Stomach smooth muscle (tissue), 2 donors: ENCODE data around the gene GRIN1.

ENCODE experiments used
- H3K27ac ChIP-seq: one replicate; pipeline ENCODE4 v1.7.0; 2013; ENCODE audit warnings: mild to moderate bottlenecking, low read length, inconsistent platforms
- H3K27me3 ChIP-seq, 2 donors: one replicate each; pipeline ENCODE4 v1.7.0; 2013; ENCODE audit warnings: low read length in 2 of 2; ENCODE audit not compliant: insufficient read depth in 2 of 2, control insufficient read depth in 1 of 2
- H3K36me3 ChIP-seq, 2 donors: one replicate each; pipeline ENCODE4 v1.7.0; 2013; ENCODE audit warnings: low read length in 2 of 2; ENCODE audit not compliant: control insufficient read depth in 2 of 2, insufficient read depth in 2 of 2
- H3K4me1 ChIP-seq: one replicate; pipeline ENCODE4 v1.7.0; 2013; ENCODE audit warnings: low read length; ENCODE audit not compliant: control insufficient read depth, insufficient read depth
- H3K4me3 ChIP-seq, 2 donors: one replicate each; pipeline ENCODE4 v1.7.0; 2013; ENCODE audit warnings: low read length in 2 of 2
- H3K9ac ChIP-seq, 2 donors: one replicate each; pipeline ENCODE4 v1.7.0; 2013; ENCODE audit warnings: low read length in 2 of 2, mild to moderate bottlenecking in 1 of 2
- H3K9me3 ChIP-seq, 2 donors: one replicate each; pipeline ENCODE4 v1.7.0; 2013; ENCODE audit warnings: low read length in 2 of 2; ENCODE audit not compliant: control insufficient read depth in 2 of 2
- donor health status: healthy.
- donor health status: Pancreatic carcinoma.

Gene GRIN1

DNA sequence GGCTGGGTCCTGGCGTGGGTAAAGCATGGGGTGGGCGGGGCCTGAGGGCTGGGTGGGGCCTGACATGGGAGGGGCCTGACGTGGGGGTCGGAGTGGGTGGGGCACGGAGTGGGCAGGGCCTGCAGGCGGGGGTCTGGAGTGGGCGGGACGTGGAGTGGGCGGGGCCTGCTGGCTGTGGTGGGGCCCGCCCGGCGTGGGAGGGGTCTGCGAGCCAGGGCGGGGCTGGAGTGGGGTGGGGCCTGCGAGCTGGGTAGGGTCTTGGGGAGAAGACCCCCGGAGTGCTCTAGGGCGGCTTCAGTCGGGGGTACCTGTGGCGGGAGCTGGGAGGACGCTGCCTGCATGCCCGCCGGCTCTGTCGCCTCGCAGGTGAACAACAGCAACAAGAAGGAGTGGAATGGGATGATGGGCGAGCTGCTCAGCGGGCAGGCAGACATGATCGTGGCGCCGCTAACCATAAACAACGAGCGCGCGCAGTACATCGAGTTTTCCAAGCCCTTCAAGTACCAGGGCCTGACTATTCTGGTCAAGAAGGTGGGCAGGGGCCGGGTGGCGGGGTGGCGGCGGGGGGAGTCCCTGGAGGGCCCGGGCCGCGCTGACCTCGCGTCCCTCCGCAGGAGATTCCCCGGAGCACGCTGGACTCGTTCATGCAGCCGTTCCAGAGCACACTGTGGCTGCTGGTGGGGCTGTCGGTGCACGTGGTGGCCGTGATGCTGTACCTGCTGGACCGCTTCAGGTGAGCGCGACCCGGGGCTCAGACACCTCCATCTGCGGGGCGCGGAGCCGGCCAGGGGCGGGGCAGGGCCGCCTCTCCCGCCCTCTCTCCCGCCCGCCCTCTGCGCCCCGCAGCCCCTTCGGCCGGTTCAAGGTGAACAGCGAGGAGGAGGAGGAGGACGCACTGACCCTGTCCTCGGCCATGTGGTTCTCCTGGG, 22.9 kb downstream of the GRIN1 start:
- Histone ChIP-seq H3K4me1 (peaks cover 11% of the 10 kb centered on the region), H3K4me3 (no peak overlapping the region), H3K27ac (no peak overlapping the region), H3K36me3 (no peaks in the 10 kb centered on the region), H3K9me3 (no peaks in the 10 kb centered on the region), H3K9ac (no peak overlapping the region), H3K27me3 (peaks cover 68 to 88% of the 10 kb centered on the region in 2 donors)

DNA sequence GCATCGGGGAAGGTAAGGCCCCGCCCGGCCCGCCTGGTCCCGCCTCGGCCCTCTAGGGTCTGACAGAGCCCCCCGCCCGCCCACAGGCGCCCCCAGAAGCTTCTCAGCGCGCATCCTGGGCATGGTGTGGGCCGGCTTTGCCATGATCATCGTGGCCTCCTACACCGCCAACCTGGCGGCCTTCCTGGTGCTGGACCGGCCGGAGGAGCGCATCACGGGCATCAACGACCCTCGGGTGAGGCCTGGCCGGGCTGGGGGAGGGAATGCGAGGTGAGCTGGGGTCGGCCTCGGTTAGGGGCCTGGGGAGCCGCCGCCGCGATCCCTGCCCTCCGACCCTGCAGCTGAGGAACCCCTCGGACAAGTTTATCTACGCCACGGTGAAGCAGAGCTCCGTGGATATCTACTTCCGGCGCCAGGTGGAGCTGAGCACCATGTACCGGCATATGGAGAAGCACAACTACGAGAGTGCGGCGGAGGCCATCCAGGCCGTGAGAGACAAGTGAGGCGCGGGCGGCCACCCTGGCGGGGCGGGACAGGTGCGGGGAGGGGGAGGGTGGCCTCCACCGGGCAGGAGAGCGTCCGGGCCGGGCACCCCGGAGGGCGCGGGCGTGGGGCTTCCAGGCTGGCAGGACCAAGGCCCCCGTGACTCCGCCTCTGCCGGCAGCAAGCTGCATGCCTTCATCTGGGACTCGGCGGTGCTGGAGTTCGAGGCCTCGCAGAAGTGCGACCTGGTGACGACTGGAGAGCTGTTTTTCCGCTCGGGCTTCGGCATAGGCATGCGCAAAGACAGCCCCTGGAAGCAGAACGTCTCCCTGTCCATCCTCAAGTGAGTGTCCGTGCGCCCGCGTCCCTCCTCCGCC, 23.8 kb downstream of the GRIN1 start:
- Histone ChIP-seq H3K36me3 (no peaks in the 10 kb centered on the region), H3K27ac (no peak overlapping the region), H3K4me1 (peaks cover 14% of the 10 kb centered on the region), H3K4me3 (peak overlapping the region; percentile 35 to 54), H3K9ac (no peak overlapping the region), H3K27me3 (peaks cover 64 to 88% of the 10 kb centered on the region in 2 donors), H3K9me3 (no peaks in the 10 kb centered on the region)

GRCh38 chr9:137163365-137163715, 24.4 kb downstream of the GRIN1 start:
- Histone ChIP-seq H3K9ac (no peak overlapping the region), H3K27ac (no peak overlapping the region), H3K4me3 (peak overlapping the region; percentile 35 to 54), H3K4me1 (peaks cover 20% of the 10 kb centered on the region), H3K9me3 (no peaks in the 10 kb centered on the region), H3K36me3 (no peaks in the 10 kb centered on the region), H3K27me3 (peaks cover 61 to 88% of the 10 kb centered on the region in 2 donors)

DNA sequence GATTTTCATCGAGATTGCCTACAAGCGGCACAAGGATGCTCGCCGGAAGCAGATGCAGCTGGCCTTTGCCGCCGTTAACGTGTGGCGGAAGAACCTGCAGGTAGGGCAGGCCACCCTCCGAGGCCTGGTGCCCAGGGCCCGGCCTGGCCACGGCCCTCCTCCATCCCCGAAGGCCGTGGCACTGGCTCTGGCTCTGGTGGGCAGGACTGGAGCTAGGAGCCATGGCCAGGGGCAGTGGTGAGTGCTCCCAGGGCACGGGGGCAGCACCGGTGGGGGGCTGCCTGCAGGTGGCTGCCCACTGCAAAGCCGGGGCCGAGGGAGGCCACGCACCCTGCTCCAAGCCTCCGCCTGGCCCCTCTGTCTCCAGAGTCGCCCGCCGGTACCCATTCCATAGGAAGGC, 24.9 kb downstream of the GRIN1 start:
- Histone ChIP-seq H3K4me1 (peaks cover 24% of the 10 kb centered on the region), H3K4me3 (no peak overlapping the region), H3K36me3 (no peaks in the 10 kb centered on the region), H3K27me3 (peaks cover 57 to 87% of the 10 kb centered on the region in 2 donors), H3K9me3 (no peaks in the 10 kb centered on the region), H3K27ac (no peak overlapping the region), H3K9ac (no peak overlapping the region)

DNA sequence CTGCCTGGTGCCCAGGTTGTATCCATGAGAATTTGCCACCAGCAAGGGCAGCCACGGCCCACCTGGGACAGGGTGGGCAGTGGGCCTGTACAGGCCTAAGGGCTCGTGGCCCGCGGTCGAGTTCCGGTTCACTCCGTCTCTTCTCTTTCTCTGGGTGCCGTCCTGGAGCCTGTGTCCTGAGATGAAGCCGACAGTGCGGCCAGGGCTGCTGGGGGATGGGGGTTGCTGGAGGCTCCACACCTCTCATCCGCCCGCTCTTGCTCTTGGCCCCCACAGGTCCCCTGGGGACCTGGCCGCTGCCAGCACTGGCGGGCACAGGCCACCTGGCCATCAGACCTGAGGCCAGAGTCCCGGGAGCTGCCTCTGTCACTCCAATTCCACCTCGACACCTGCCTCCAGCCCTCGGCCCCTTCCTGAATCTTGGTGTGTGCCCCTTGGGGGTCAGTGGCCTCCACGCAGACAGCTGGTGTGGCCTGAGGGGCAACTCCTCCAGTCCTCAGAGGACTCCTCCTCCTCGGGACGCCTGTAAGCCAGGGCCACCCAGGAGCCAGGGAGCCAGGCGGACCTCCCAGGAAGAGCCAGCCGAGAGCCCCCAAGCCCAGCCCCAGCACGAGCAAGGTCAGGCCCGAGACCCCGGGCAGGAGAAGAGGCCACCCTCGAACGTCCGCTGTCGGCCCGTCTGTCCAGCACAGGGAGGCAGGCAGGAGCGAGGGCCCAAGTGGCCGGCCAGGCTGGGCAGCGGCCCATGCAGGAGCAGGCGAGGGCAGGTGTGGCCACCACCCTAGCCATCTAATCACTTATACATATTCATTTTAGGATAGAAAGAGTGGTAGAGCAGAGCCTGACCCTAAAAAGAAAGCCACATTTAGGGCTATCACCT, 25.7 kb downstream of the GRIN1 start:
- H3K4me1 ChIP-seq = peaks cover 32% of the 10 kb centered on the region
- no peak overlapping the region for H3K9ac ChIP-seq

DNA sequence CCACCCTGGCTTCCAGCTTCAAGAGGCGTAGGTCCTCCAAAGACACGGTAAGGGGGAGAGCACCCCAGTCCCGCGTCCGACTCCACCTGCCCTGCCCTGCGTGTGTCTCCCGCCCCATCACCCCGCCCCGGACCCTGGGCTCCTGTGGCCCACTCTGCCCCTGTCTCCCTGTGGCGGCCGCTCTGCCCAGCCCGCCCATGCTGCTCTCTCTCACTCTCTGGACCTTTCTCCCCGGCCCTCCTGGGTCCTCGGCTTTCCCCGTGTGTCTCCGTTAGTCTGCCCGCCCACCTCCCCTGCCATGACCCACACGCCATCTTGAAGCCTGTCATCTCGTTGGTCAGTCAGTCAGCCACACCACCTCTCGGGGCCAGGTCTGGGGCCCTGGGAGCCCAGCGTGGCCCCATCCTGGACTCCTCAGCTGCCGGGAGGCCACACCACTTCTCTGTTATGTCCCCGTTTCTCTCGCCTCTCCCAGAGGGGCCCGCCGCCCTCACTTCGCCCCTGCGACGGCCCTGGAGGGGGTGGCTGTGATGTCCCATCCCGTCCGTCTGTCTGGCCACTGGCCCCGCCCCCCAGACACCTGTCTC, 26.4 kb downstream of the GRIN1 start:
- H3K9me3 ChIP-seq = no peaks in the 10 kb centered on the region
- no peaks in the 10 kb centered on the region for H3K36me3 ChIP-seq
- H3K9ac ChIP-seq = no peak overlapping the region
- H3K27me3 ChIP-seq = peaks cover 45 to 90% of the 10 kb centered on the region in 2 donors
- no peak overlapping the region for H3K4me3 ChIP-seq
- H3K4me1 ChIP-seq = peaks cover 38% of the 10 kb centered on the region
- H3K27ac ChIP-seq = no peak overlapping the region

More for the DNA sequence above, 25.7 kb downstream of the GRIN1 start:
- Histone ChIP-seq H3K27me3 (peaks cover 49 to 86% of the 10 kb centered on the region in 2 donors), H3K4me3 (no peak overlapping the region), H3K27ac (no peak overlapping the region), H3K36me3 (no peaks in the 10 kb centered on the region), H3K9me3 (no peaks in the 10 kb centered on the region)

DNA sequence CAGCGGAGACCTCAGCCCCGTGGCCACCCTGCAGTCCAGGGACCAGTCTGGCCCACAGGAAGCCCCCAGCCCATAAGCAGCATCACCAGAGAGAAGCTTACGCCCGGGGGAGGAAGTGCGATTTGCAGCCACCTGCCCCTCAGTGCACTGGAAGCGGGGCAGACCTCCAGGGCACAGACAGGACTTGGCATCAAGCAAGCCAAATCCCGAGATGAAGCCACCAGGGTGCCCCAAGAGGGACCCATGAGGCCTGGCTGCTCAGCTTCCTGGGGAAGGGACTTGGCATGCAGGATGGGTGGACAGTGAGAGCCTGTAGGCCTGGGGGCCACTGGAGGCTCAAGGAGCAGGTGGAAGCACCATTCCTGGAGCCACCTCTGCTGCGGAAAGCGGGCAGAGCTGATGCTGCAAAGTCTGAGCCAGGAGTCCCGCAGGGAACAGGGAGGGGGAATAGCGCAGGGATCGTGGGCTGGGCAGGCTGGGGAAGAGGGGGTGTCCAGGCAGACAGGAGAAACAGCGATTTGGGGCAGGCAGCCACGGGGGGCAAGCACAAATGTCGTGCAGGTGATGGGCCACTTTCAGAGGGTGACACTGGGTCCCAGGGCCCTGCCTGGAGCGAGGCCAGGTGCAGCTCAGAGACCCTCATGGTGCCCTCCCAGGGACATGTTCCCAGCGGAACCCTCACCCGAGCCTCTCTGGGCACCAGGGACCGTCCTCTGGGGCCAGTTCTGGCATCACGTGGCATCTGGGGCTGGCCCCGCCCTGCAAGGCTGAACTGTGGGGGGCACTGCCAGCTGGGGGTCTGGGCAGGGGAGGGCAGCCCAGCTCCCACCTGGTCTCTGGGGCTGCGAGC, 27.7 kb downstream of the GRIN1 start:
- H3K9me3 ChIP-seq = no peaks in the 10 kb centered on the region
- H3K9ac ChIP-seq = no peak overlapping the region
- no peak overlapping the region for H3K4me3 ChIP-seq
- peaks cover 38% of the 10 kb centered on the region for H3K4me1 ChIP-seq
- no peak overlapping the region for H3K27ac ChIP-seq
- no peaks in the 10 kb centered on the region for H3K36me3 ChIP-seq
- H3K27me3 ChIP-seq = peaks cover 56 to 86% of the 10 kb centered on the region in 2 donors

DNA sequence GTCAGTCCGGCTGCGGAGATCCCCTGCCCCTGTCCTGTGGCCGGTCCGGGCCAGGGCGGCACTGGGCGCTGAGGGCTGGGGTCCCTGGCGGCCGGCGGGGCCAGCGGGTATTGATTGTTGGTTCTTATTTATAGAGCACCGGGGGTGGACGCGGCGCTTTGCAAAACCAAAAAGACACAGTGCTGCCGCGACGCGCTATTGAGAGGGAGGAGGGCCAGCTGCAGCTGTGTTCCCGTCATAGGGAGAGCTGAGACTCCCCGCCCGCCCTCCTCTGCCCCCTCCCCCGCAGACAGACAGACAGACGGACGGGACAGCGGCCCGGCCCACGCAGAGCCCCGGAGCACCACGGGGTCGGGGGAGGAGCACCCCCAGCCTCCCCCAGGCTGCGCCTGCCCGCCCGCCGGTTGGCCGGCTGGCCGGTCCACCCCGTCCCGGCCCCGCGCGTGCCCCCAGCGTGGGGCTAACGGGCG, 28.4 kb downstream of the GRIN1 start:
- Histone ChIP-seq H3K27me3 (peaks cover 57 to 83% of the 10 kb centered on the region in 2 donors), H3K27ac (no peak overlapping the region), H3K4me1 (peaks cover 34% of the 10 kb centered on the region), H3K36me3 (no peaks in the 10 kb centered on the region), H3K9me3 (no peaks in the 10 kb centered on the region), H3K9ac (no peak overlapping the region), H3K4me3 (no peak overlapping the region)

DNA sequence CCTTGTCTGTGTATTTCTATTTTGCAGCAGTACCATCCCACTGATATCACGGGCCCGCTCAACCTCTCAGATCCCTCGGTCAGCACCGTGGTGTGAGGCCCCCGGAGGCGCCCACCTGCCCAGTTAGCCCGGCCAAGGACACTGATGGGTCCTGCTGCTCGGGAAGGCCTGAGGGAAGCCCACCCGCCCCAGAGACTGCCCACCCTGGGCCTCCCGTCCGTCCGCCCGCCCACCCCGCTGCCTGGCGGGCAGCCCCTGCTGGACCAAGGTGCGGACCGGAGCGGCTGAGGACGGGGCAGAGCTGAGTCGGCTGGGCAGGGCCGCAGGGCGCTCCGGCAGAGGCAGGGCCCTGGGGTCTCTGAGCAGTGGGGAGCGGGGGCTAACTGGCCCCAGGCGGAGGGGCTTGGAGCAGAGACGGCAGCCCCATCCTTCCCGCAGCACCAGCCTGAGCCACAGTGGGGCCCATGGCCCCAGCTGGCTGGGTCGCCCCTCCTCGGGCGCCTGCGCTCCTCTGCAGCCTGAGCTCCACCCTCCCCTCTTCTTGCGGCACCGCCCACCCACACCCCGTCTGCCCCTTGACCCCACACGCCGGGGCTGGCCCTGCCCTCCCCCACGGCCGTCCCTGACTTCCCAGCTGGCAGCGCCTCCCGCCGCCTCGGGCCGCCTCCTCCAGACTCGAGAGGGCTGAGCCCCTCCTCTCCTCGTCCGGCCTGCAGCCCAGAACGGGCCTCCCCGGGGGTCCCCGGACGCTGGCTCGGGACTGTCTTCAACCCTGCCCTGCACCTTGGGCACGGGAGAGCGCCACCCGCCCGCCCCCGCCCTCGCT, 29.0 kb downstream of the GRIN1 start:
- Histone ChIP-seq H3K27me3 (peaks cover 53 to 77% of the 10 kb centered on the region in 2 donors), H3K4me3 (peak overlapping the region in 1 of 2 donors; percentile 22), H3K9ac (no peak overlapping the region), H3K36me3 (no peaks in the 10 kb centered on the region), H3K27ac (no peak overlapping the region), H3K4me1 (peaks cover 29% of the 10 kb centered on the region), H3K9me3 (no peaks in the 10 kb centered on the region)
